ENCODE results near the gene IFNA13.

IFNA13 gene

DNA sequence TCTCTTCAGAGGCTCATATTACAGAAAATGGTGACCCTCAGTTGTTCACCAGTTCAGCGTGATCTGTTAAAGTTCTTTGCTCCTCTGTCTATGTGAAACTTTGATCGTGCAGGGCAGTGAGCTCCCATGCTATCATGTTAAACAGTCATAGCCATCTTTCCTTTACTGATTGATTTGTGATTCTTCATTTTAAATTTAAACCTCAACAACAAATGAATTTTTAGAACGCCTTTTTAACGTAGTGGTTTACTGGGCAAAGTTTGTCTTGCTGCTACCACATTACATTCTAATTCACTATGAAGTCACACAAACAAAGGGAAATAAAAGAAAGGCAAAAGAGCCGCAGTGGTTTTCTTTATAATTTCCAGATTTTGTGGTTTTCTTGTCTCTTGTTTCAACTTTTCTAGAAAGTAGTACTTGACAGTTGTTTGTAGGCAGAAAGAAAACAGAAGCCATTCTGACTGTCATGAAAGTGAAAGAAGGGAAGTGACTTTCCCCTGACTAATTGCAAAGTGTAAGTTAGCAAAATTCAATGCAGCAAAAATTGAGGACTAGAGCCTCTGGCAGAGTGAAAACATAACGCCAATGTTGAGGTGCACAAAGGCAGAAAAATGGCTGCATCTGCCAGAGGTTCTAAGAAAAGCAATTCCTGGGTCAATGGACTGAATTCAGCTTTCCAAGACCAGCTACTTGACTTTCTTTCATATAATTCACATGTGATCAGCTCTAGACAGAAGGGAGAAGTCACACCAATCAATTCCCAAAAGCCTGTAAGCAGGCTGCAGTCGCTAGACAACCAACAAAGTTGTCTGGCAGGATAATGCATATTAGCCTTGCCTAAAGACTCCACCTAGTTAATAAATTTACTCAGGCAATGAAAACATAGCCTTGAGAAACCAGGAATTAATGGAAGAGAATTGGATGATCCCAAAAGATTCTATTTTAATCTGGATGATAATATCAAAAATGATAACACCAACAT, 10.1 kb downstream of the IFNA13 start:
- no peak for DNase-seq

DNA sequence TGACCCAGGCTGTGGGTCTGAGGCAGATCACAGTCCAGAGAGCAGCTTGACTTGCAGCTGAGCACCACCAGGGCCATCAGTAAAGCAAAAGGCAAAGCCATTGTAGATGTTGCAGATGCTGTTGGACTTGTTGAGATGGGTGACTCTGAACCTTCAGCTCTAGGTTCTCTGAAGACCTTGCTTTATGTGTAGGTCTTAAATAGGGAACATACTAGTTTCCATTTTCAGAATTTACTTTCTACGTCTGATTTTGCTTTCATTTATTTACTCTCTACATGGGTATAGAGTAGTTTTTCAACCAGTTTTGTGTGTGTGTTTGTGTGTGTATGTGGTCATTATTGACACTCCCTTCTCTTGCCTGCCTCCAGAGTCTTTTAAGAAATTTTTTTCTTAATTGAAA, 17.1 kb downstream of the IFNA13 start, which contains the start of gene IFNA6:
Gene IFNA6, minus strand, starts transcription at position 101 of the 400 bp plus-strand sequence. Its CDS starts 0 bp downstream, at position 101.
- DNase-seq: no peak

- DNase-seq: no peak
Measured at GRCh38 chr9:21348430-21348970, 19.4 kb downstream of the IFNA13 start.

DNA sequence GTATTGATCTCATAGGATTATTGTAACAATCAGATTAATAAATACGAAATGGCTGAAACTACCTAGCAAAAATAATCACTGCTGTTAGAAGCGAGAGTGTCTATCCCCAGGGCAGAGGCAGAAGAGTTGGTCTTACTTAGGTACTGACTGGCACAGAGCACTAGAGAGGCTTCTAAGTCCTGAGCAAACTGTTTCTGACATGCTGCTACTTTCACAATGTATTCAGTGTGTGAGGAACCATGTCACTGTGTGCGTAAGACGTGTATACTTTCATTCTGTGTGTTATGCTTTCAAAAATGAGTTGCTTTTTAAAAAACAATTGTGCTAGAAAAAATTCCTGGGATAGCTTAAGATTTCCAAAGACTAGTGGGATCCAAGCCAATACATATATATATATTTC, 27.1 kb downstream of the IFNA13 start:
- no peak for DNase-seq

DNA sequence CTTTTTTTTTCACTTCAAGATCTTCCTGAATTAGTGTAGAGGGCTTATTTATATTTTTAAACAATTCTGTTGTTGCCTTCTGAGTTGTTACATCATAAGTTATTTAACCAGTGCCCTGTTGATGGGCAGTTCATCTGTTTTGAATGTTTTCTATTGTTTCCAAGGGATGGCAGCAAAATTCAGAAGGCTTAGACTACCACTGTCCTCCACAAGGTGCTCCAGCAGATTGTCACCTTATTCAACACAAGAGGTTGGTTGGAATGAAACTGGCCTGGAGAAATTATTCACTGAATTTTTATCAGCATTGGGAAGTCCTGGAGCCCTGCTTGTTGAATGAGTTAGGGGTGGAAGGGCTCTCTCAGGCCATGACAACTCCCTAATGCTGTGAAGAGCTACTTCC, 31.4 kb downstream of the IFNA13 start:
- DNase-seq: no peak

GRCh38 chr9:21334701-21335632, 32.9 kb downstream of the IFNA13 start, which contains the start of gene KLHL9:
Gene KLHL9 (minus strand): TSS chr9:21335404. CDS start chr9:21334859, 545 bp downstream.
- DNase-seq: peak; percentile 87

- no peak for DNase-seq
Measured at GRCh38 chr9:21333226-21333625, 34.6 kb downstream of the IFNA13 start.

DNA sequence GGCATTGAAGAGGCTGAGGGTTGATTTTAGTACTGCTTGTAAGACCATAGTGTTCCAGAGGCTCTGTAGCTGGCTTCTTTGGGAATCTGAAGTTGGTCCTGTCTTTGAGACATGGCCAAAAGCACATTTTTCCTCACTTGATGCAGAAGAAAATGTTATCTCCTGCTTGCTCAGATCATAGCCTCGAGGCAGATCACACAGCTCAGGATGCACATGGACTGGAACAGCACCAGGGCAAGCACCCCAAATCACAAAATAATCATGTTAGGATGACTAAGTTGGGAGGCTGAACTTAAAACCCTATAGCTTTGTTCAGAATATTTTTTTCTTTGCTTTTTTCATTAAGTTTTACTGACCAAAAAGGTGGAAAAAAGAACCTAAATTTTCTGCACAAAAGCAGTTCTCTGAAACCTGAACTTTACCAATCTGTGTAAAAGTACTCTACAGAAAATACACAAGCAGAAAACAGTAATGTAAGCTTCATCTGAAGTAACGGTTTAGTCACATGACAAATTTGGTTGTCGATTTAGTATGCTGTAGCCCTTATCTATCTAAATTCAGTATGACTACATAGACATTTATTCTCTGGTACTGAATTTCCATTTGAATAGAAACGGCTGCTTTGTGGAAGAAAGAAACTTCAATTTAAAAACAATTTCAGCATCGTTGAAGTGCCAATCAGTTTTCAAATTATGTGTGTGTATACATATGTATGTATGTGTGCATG, 36.0 kb downstream of the IFNA13 start:
- DNase-seq: no peak

- DNase-seq: no peak
Measured at GRCh38 chr9:21326526-21327139, 41.2 kb downstream of the IFNA13 start.

DNA sequence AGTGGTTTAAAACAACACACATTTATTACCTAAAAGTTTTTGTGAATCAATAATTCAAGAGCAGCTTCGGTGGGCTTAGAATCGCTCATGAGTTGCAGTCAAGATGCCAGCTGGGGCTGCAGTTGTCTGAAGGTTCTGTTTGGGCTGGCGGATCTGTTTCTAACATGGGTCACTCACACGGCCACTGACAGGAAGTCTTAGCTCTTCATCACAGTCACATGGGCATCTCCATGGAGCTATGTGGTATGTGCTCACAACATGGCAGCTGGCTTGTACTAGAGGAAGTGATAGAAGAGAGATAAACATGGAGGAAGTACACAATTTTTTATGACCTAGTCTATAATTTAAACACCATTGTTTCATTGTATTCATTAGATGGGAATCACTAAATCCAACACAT, 43.8 kb downstream of the IFNA13 start:
- DNase-seq: no peak

DNA sequence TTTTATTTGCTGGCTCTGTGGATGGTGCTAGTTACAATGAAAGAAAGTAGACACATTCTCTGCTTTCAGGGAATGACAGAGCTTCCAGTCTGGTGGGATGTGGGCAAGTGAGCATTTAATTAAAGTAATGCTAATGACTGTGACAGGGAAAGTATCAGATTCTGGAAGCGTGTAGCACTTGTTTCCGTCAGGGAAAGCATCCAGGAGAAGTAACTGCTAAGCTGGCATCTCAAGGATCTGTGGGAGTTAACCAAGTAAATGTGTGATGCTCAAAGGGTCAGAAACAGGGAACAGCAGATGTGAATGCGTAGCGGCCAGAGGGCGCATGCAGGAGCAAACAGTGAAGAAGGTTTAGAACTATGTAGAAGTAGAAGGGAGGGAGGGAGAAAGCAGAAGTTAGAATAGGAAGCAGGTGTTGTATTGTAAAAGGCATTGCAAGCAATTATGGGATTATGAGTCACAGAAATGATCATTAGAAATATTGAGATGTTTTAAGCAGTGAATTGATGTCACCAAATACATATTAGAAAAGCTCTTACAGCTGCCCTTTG, 44.9 kb downstream of the IFNA13 start:
- DNase-seq: no peak

DNA sequence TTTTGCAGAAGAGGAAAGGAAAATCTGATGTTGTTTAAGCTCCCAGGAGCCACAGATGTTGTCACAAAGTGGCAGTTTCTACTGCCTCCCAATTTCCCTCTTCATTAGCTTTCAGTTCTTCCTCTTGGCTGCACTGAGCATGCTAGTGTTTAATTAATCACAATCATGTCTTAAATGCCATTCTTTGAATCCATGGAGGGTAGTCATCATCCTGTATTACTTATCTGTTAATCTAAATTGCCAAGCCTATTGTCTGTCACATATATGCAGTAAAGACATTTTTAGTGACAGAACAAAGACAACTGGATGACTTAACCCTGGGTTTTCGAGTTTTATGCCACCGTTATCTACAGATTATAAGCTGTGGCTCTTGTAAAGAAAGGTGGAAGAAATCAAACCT, 47.4 kb downstream of the IFNA13 start:
- DNase-seq: no peak

DNA sequence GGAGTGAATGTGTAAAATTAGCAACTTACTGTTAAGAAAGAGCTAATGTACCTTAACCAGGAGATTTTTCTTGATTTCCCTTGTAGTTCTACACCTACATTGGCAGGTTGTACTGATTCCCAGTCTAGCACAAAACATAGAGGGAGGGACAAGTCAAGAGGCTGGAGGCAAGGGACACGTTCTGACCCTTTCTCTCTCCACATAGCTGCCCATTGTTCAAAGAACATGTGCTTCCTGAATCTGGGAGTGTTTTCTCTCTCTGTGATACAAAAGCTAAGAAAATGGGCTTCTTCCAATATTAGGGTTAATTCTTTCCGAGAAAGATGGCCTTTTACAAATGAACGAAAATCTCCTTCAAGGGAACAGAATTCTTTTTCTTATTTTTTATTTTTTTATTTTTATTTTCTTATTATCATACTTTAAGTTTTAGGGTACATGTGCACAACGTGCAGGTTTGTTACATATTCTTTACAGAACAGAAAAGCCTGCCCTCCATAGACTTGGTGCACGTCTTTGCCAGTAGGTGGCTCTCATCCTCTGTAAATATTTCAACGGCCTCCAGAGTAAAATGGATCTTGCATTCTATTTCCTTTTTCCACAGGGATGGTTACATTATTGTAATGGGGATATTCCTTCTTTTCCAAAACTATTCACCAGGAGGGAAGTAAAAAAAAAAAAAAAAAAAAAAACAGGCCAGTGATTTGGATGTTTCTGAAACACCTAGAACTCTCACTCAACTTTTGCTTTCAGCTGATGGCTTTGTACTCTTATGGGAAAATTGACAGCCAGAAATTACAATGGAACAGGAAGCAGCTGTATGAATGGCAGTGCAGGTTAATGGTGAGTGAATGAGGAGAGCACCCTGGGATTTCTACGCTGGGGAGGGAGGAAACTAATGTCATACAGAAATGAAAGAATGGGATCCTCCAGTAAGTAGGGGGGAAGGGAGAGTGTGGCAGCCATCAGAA, 49.6 kb downstream of the IFNA13 start:
- DNase-seq: peak; percentile 3
